IPS DF 19.7 (cell line): ENCODE results near the gene RPS6KC1.
"Not testable (repeated sequence)": the region's sequence is repeated elsewhere in the genome, so short reads cannot be mapped to it uniquely, and the experiment has no call there.

Experiments used
- DNase-seq: peaks from one replicate; pipeline ENCODE4 v3.0.0-alpha.2; 2013; ENCODE audit warnings: low read depth, low spot score

RPS6KC1 gene

DNA sequence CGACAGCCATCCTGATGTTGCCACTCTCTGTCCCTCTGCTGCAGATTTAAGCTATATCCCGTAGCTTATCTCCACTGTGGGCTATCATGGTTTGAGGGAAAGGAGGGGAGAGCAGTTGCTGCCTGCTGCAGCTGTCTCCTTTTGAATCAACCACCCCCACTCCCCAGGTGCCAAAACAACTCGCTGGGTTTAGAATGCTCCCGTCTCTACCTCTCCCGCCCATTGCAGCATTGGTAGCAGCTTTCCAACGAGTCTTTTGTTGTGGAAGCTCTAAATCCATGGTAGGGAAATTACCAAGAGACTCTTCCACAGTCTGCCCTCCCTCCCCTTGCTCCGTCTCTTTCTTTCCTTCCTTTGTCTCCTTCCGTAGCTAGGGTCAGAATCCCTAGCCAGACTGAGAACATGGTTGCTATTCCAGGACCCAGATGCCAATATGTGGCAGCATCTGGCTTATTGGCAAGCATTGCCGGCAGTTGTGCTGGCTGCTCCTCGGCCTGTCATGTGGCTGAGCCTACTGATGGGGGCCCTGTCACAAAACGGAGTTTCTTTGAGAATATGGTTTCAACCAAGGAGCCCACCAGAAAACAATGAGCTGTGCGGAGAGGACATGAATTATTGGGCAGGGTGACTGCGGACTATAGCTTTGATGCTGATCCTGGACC, 230.7 kb downstream of the RPS6KC1 start:
- DNase-seq = no peak

DNA sequence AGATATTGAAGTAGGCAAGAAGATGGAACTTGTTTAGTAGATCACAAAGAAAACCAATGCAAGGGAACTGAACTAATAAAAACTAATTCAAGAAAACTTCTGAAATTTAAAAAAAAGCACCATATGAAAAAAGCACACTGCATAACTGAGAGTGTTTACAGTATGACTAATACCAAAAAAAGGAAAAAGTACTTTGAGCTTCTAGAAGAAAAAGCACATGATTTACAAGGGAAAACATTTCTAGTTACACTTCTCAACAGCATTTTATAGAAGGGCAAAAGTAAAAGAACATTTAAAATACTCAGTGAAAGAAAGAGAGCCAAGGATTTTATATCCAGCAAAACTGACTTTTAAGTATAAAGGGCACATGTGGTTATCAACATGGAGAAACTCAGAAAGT, 233.6 kb downstream of the RPS6KC1 start:
- DNase-seq = no peak

DNA sequence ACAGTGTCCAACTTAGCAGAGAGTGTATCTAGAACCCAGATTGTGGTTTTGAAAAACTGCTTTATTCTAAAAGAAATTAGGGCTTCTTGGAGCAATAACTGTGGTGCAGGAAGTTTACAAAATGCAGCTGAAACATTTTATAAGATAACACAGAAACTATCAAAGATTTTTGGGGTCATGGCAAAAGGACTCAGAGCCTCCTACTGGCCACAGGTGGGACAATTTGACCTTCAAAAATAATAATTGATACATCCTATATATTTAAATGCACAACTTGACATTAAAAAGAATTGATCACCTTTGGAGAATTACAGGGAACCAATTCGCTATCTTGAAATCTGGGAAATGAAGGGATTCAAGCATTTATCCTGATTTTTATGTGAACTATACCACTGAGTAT, 235.2 kb downstream of the RPS6KC1 start:
- no peak for DNase-seq

DNA sequence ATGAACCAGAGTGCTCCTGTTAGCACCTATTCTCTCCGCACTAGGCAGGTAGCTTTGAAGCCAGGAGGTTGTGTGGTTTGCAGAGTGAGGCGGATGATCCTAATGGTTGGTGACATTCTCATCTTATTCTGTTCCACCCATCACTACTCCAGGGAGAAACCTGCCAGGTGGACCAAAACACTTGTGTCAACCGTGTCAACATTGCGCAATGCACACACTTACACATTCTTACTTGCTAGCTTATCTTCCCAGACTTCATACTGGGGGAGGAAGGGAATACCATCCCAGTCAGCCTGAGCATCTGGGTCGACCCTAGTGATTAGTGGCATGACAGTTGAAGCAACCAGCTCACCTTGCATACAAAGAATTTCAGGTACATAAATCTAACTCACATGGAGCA, 236.9 kb downstream of the RPS6KC1 start:
- no peak for DNase-seq

DNA sequence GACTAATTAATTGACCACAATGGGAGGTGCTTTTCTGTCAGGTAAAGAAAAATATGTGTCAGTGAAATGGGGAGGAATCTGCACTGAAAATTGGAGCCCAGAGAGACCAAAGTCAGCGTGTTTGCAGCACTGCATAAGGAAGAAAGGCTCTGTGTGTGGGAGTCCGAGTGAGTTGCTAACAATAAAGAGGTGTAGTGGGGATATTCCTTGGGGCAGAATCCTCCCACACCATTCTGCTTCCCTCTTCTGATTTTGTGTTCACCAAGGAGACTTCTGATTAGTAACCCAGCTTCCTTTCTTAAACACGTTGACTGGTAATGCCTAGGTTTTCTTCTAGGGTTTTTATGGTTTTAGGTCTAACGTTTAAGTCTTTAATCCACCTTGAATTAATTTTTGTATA, 240.5 kb downstream of the RPS6KC1 start:
- no peak for DNase-seq

DNA sequence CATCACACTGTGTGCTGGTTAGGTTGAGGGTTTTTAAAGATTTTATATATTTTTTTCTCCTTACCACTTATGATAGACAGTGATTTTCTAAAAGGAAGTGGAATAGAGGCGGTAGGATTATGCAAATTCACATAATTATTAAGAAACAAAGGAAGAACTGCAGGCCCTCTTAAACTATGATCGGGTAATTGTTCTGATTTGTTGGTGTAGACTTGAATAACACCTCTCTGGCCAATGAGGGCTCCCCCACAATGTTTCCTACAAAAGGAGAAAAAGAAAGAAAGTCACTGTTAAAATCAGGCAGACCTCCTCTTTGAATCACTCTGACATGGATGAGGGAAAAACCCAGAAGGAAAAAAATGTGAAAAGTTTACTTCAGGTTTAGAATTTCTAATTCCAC, 241.6 kb downstream of the RPS6KC1 start:
- no peak for DNase-seq

DNA sequence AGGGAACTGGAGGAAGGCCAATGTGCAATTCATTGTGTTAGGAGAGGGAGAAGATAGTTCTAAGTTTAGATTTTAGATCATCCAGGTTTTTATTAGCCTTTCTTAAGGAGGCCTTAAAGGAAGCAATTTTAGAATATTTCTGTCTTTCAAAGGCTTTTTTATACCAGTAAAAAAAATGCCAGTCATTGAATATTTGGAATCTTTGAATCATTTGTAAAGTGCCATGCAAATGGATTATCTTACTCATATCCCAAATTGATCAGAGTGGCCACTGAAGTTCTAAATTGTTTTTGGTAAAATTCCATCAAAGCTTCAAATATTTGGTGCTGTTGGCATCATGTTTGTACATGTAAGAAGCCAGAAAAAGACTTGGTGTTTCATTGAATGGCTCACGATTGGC, 244.8 kb downstream of the RPS6KC1 start:
- DNase-seq = no peak

DNA sequence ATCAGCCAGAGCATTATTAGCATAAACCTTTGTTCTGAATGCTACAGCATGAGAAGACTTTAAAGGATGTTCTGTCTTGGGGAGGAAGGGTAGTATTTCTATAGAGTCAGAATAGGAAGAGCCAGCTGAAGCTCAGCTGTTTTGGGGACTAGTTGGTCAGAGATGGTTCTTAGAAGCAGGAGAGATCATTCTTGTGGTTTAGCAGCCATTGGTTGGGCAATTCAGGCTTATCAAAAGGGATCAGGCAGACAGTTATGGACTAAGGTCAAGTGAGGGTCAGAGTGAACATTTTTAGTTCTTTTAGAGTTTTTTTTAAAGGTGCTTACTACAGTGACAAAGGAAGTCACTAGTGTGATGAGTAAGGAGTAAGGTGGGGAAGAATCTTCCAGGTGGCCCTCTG, 245.5 kb downstream of the RPS6KC1 start:
- DNase-seq = no peak

DNA sequence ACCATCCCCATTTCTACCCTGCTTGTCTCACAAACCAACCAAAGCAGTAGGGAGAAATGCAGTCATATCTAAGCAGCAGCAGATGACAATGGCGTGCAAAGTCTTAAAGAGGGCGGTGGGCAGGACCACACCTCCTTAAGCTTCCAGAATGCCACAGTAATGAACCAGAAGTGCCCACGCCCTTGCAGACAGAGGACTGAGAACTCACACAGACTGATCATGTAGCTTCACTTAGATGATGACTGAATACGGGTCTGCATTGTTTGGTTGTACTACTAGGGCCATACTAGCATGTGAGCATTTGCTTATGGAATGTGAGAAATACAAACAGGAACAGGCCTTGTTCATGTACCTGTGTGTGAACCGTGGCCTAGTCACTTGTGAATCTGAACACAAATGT, 246.0 kb downstream of the RPS6KC1 start:
- no peak for DNase-seq

DNA sequence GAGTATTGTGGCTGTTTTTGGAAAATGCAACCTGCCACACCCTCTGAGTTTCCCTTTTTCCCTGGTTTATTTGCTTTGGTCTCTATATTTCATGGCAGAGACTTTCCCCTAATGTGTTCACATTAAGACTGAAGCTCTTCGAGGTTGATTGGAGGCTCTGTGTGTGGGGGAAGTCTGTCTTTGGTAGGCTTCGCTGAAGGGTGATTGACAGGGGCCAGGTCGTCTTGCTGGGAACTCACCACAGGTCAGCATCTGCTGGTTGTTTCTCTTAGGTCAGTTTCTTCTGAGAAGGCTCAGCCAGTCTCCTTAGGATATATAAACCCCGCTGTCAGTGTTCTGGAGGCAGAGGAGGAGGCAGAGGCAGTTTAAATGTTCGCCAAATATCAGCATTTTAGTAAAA, 249.4 kb downstream of the RPS6KC1 start:
- no peak for DNase-seq

DNA sequence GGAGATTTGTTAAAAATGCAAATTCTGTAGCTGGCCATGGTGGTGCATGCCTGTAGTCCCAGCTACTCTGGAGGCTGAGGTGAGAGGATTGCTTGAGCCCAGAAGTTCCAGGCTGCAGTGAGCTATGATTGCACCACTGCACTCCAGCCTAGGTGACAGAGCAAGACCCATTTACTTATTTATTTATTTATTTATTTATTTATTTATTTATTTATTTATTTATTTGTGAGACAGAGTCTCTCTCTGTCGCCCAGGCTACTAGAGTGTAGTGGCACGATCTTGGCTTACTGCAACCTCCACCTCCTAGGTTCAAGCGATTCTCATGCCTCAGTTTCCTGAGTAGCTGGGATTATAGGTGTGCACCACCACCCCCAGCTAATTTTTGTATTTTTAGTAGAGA, 250.5 kb downstream of the RPS6KC1 start:
- not testable (repeated sequence) for DNase-seq

DNA sequence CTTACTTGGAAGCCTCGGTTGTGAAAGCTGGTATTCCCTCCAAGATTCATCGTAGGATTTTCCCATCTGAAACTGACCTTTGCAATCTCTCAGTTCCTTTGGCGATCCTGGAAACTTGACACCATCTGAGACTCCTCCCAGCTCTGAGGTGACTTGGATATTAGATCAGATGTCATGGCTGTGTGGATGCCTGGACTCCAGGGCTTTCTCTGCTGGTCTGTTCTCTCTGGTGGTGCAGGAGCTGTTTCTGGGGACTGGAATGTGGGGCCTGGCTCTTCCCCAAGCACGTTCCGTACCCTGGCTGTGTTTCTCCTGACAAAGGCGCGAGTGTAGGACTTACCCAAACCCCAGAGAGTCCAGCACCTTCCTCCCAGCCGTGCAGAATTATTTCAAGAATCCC, 252.2 kb downstream of the RPS6KC1 start:
- peak; percentile 28 for DNase-seq

DNA sequence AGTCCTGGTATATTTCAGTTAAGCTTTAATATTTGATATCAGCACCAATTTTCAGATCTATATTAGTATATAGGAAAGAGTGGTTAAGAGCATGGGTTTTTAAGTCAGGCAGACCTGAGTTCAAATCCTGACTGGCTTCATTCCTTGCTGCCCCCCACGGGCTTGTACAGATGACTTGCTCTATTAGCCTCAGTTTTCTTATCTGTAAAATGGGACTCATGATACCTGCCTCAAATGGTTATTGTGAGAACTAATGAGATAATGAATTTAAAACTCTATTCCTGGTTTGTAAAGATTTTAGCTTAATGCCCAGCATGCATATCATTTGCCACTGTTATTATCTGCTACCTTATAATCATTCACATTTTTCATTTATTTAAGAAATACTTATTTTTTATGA, 264.5 kb downstream of the RPS6KC1 start:
- DNase-seq = no peak

DNA sequence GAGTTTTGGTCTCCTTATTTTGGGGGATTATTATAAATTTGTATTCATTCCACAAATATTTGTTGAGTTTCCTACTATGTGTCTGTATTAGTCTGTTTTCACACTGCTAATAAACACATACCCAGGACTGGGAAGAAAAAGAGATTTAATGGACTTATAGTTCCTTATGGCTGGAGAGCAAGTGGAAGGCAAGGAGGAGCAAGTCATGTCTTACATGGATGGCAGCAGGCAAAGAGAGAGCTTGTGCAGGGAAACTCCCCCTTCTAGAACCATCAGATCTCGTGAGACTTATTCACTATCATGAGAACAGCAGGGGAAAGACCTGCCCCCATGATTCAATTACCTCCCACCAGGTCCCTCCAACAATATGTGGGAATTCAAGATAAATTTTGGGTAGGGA, 267.4 kb downstream of the RPS6KC1 start:
- DNase-seq = not testable (repeated sequence)

DNA sequence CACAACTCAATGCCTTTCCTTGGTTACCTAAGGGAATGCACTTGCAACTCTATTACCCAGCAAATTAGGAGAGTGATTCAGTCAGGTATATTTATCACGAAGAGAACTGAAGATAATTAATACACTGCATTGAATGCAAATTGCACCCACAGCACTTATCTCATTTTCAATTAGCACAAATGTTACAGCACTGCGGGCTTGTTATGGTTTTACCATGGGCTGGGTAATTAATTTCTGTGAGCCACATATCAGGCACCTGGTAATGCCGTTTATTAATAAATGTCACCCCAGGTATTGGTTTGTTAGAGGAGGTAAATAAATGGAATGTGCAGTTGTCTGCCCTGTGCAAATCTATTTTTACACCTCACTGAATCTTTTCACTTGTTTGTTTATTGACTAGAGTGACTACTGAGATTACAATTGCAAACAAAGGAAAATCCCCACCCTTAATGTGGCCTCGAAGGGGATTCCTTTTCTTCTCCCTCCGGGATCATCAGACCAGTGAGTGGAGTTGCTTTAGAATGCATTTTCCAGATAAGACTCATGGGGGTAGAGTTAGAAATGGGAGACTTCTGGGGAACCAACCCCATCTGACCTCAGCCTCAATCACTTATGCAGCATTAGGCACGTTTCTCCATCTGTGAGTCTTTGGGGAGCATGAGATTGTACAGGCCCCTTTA, 269.3 kb downstream of the RPS6KC1 start:
- no peak for DNase-seq
